Brain microvascular endothelial cell (primary cell): ENCODE results near the gene AGK.

Experiments
- DNase-seq: peaks from one replicate; pipeline ENCODE4 v3.0.0-alpha.2; 2020
- H3K27ac ChIP-seq: fragments of 250-450 bp; sonication (Bioruptor Pico); 2 replicates; pipeline ENCODE4 v1.5.1; 2020; ENCODE audit warnings: mild to moderate bottlenecking, moderate library complexity
- H3K27me3 ChIP-seq: fragments of 250-450 bp; sonication (Bioruptor Pico); replicated peaks from 2 replicates; pipeline ENCODE4 v1.5.1; 2020; ENCODE audit warnings: mild to moderate bottlenecking
- H3K36me3 ChIP-seq: fragments of 250-450 bp; sonication (Bioruptor Pico); replicated peaks from 2 replicates; pipeline ENCODE4 v1.5.1; 2020; ENCODE audit warnings: mild to moderate bottlenecking
- H3K4me3 ChIP-seq: 2 replicates; pipeline ENCODE4 v1.5.1; 2011; ENCODE audit warnings: low read depth, mild to moderate bottlenecking, control low read depth, low read length, moderate library complexity
- in situ Hi-C: cut with HindIII; loops from 2 replicates; pipeline ENCODE4 v1.10.0; 2017; ENCODE audit warnings: low sequenced_read_pairs, low pct_ligation_motif_present
- TF ChIP-seq, protein P1 (sequence below): IDR thresholded peaks from 2 replicates; pipeline ENCODE4 v1.5.1; 2011; ENCODE audit warnings: low read depth, mild to moderate bottlenecking, moderate library complexity, low read length, control low read depth, inconsistent platforms; ENCODE audit errors: missing control alignments

Gene AGK

GRCh38 chr7:141558544-141559183 lies 7.5 kb downstream of the AGK start:
- H3K27ac ChIP-seq, result peak overlapping the region; percentile 31
- TF ChIP-seq, protein P1, sequence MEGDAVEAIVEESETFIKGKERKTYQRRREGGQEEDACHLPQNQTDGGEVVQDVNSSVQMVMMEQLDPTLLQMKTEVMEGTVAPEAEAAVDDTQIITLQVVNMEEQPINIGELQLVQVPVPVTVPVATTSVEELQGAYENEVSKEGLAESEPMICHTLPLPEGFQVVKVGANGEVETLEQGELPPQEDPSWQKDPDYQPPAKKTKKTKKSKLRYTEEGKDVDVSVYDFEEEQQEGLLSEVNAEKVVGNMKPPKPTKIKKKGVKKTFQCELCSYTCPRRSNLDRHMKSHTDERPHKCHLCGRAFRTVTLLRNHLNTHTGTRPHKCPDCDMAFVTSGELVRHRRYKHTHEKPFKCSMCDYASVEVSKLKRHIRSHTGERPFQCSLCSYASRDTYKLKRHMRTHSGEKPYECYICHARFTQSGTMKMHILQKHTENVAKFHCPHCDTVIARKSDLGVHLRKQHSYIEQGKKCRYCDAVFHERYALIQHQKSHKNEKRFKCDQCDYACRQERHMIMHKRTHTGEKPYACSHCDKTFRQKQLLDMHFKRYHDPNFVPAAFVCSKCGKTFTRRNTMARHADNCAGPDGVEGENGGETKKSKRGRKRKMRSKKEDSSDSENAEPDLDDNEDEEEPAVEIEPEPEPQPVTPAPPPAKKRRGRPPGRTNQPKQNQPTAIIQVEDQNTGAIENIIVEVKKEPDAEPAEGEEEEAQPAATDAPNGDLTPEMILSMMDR, result no peak
- no peak overlapping the region for H3K4me3 ChIP-seq
- H3K27me3 ChIP-seq, result no peaks in the 10 kb centered on the region
- in situ Hi-C loops, result no loop called here
- DNase-seq, result peak; percentile 12
- H3K36me3 ChIP-seq, result no peaks in the 10 kb centered on the region

DNA sequence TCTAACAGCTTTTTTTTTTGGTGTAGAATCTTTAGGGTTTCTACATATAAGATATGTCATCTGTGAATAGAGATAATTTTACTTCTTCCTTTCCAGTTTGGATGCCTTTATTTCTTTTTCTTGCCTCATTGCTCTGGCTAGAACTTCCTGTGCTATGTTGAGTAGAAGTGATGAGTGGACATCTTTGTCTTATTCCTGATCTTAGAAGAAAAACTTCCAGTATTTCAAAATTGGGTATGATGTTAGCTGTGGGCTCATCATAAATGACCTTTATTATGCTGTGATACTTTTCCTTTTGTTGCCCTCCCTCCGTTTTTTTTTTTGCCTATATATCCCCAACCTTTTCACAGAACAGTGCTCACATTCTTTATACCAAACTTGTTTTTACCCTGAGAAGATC lies 8.8 kb downstream of the AGK start:
- TF ChIP-seq, protein P1, result no peak
- in situ Hi-C loops, result no loop called here
- H3K27ac ChIP-seq, result no peak overlapping the region
- no peak overlapping the region for H3K4me3 ChIP-seq
- no peaks in the 10 kb centered on the region for H3K36me3 ChIP-seq
- no peaks in the 10 kb centered on the region for H3K27me3 ChIP-seq
- no peak for DNase-seq

GRCh38 chr7:141562036-141562435 lies 10.8 kb downstream of the AGK start:
- Histone ChIP-seq H3K27me3 (no peaks in the 10 kb centered on the region), H3K4me3 (no peak overlapping the region), H3K36me3 (peaks cover 9% of the 10 kb centered on the region), H3K27ac (no peak overlapping the region)
- no peak for DNase-seq
- TF ChIP-seq, protein P1, result no peak
- in situ Hi-C loops, result no loop called here

DNA sequence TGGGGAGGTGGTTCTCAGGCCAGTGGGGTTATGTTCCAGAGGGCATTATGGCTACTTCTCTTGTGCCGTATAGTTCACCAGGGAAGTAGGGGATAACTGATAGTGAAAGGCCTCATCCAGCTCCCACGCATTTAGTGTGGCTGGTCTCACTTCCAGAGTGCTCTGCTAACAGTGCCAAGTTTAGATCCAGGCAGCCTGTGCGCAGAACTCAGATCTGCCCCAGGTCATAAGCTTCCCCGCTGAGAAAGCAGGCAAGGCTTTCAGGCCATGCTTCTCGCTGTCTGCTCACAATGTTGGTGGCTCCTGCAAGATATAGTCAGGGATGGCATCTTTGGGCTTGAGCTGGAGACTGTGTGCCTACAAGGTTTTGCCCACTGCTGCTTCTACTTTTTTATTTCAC lies 11.3 kb downstream of the AGK start:
- in situ Hi-C loops, result no loop called here
- TF ChIP-seq, protein P1, result no peak
- no peaks in the 10 kb centered on the region for H3K27me3 ChIP-seq
- H3K4me3 ChIP-seq, result no peak overlapping the region
- no peak for DNase-seq
- no peak overlapping the region for H3K27ac ChIP-seq
- H3K36me3 ChIP-seq, result peaks cover 9% of the 10 kb centered on the region

GRCh38 chr7:141562972-141563371 lies 11.8 kb downstream of the AGK start:
- DNase-seq, result no peak
- TF ChIP-seq, protein P1, result no peak
- H3K36me3 ChIP-seq, result peaks cover 9% of the 10 kb centered on the region
- in situ Hi-C loops, result no loop called here
- no peaks in the 10 kb centered on the region for H3K27me3 ChIP-seq
- H3K4me3 ChIP-seq, result no peak overlapping the region
- H3K27ac ChIP-seq, result no peak overlapping the region
